Stimulated activated CD4-positive, alpha-beta T cell treated with anti-CD3 and anti-CD28 coated beads, Interleukin-15, amount 100 ng/mL, for 1 hour (primary cell): ENCODE results near the gene KIF15.

Source experiments
- DNase-seq, 2 donors: peaks; one replicate each; pipeline ENCODE4 v3.0.0-alpha.2; 2020; ENCODE audit warnings: low read depth in 1 of 2, low spot score in 1 of 2

The KIF15 gene

DNA sequence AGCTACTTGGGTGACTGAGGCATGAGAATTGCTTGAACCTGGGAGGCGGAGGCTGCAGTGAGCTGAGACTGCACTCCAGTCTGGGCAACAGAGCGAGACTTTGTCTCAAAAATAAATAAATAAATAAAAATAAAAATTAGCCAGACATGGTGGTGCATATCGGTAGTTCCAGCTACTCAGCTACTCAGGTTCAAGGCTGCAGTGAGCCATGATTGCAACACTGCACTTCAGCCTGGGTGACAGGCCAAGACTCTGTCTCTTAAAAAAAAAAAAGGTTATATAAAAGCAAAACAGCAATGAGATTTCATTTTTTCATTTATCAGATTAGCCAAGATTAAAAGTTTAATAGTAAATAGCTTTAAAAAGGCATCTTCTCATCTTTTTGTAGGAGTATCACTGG, 115.7 kb downstream of the KIF15 start:
- DNase-seq = no peak

DNA sequence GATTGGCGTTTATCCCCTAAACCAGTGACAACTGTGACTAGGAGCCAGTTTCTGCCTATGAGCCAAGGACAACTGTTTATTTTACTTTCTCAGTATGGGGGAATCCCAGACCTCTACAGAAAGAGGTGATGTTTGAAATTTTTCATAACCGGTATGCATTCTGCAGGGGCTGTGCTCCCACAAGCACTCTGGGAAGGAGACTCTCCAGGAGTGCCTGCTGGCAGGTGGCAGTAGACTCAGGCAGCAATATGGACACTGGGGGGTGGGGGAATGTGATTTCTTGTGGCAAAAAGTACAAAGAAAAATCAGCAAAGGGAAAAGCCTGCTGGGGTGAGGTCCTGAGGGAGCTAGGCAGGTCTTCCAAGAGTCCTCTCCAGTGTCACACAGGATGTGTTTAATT, 118.7 kb downstream of the KIF15 start:
- no peak for DNase-seq

DNA sequence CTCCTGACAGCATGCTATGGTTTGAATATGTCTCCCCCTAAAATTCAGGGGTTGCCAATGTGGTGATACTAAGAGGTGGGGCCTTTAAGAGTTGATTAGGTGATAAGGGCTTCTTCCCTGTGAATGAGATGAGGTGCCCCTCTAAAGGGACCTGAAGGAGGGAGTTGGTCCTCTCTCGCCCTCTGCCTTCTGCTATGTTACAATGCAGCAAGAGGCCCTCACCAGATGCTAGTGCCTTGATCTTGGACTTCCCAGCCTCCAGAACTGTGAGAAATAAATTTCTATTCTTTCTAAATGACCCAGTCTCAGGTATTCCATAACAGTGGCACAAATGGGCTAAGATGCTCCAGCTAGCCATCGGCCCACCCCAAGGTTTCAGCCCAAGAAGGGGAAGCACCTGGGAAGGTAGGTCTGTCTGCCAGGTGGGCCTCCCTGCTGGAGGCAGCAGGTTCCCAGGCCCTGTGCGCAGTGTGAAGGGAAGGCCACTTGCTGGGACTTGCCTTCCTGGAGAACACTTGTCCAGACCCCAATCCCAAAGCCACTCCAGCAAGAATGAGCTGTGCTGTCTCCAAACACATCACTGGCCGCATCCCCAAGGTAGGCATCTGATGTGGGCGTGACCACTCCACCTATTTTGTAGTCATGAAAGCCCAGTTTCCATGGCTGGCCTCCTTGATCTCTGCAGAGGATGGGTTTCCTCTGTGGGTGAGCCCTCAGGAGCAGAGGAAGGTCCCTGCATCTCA, 121.8 kb downstream of the KIF15 start:
- no peak for DNase-seq

DNA sequence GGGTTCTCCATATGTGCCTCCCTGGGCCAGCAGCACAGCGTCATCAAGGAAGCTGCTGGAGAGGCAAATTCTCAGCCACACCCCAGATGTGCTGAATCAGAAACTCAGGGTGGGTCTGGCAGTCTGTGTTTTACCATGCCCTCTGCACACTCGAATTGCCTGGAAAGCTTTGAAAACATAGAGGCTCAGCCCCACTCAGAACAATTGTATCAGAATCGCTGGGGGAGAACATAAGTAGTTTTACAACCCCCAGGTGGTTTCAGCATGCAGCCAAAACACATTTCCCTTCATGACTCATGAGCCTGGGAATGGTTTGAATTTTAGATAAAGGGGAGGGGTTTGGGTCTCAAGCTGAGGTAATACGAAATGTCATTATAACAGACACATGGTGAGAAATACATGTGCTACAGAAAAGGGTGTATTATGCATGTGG, 122.4 kb downstream of the KIF15 start:
- no peak for DNase-seq

DNA sequence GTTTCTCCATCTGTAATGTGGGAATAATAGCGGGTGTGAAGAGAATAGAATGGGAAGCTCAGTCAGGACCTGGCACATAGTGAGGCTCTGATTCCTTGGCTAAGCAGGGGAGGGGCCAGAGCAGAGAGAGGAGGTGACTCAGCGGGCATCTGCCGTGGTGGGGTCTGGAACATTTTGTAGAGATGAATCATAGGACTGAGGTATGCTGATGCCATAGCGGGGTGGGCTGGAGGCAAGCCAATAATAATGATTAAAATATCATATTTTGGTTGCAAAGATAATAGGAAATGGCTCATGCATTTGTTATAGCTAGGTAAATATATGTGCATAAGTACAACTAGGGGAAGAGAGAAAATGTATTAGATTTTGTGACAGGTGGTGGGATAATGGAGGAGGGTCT, 124.0 kb downstream of the KIF15 start:
- DNase-seq = no peak

DNA sequence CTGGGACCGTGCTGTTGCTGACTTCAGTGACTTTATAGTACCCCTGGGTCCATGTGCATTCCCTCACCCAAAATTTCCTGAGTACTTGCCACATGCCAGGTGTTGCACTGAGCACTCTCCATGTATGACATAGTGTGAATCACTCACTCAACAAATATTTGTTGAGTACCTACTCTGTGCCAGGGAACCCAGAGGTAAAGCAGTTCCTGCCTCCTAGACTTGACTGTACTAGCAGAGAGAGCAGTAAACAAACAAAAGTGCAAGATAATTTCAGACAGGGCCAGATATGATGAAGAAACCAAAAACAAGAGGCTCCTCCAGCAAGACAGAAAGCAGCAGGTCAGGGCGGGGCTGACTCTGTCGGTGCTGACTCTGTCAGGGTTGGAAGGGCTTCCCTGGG, 125.0 kb downstream of the KIF15 start:
- no peak for DNase-seq

DNA sequence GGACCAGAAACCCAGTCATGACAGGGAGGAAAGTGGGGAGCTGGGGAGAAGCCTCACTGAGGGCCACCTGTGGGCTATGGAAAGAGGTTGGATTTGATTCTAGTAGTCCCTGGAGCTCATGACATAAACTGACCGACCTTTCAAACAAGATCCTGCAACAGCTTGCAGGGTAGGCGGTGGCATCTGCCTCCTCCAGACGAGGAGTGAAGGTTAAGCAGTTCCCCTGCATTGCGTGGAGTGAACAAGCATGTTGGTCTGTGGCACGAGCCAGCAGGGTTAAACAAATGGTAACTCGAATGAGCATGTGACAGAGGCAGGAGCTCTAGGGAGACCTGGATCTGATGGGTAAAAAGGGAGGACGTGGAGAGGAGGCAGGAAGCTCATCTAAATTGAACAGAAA, 125.5 kb downstream of the KIF15 start:
- DNase-seq = no peak

DNA sequence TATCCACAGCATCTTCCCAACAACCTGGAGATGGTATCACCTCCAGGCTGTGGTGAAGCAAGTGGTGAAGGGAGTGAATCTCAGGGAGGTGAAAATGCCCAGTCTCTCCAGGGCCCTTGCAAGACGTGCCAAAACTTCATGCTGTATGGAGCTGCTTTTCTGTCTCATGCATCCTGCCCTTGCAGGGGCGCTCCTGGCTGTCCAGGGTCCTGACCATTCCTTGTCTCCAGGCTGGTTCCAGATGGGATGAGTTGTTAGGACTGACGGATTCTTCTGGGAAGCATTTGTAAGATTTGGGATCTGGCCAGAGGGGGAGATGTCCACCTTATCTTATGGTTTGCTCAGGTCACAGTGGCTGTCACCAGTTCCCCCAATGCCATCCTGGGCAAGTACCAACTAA, 128.7 kb downstream of the KIF15 start:
- no peak for DNase-seq

DNA sequence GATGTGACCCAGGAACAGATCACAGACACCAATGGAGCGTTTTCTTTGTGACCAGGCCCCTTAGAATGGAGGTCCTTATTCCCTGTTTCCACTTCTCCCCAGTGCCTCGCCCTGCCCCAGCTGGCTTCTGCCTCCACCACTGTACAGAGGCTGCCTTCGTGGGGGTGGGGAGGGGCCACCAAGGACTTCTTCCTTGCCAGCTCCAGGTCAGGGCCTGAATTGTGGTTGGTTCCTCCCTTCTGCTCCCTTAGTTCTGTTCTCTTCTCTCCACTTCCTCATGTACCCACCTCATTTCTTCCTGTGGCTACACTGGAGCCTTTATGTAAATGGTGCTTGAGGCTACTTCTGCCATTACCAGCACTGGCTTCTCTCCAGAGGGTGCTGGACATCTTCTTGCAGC, 129.3 kb downstream of the KIF15 start:
- no peak for DNase-seq

DNA sequence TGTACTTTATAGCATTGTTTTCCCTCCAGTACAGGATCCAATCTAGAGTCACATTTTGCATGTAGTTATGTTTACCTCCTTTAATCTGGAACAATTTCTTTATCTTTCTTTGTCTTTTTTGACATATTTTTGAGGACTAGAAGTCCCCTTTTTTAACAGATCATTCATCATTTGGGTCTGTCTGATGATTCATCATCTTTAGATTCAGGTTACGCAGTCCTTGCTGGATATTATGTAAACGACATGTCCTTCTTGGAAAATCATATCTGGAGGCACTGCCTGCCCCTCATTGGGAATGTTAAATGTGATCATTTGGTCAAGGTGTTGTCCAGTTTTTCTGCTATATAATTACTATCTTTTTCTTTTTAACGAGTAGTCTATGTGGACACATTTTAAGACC, 131.1 kb downstream of the KIF15 start:
- no peak for DNase-seq

DNA sequence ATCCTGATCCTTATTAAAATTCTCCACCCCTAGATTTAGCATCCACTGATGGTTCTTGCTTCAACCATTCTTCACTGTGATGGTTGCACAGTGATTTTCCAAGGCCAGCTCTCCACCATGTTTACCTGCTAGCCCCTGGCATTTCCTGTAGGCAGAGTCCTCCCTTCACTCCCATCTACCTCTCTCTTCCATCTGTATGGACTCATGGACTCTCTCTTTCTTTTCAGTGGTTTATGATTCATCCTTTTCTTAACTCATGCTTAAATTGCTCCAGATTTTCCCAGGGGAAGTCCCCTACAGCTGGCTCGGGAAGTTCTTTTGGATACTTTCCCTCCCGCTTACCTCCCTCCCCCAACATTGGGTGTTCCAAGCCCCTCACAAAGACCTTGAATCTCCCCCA, 131.5 kb downstream of the KIF15 start:
- DNase-seq = no peak

DNA sequence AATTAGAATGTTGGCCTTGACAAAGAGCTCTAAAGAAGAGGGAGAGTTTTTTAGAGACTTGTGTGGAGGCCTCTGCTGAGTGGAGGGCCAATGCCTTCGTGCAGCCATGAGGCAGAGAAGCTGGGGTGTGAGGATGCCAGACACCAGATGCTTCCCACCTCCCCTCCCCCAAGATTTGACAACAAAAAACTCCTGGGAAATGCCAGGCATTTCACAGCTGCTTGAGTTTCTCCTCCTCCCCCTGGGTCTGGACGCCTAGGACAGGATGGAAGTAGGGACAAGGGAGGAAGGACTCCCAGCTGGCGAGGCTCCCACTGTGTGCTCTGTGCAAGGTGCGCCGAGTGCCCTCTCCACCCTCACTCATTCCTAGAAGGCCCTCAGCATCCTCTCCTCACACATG, 132.9 kb downstream of the KIF15 start:
- no peak for DNase-seq

DNA sequence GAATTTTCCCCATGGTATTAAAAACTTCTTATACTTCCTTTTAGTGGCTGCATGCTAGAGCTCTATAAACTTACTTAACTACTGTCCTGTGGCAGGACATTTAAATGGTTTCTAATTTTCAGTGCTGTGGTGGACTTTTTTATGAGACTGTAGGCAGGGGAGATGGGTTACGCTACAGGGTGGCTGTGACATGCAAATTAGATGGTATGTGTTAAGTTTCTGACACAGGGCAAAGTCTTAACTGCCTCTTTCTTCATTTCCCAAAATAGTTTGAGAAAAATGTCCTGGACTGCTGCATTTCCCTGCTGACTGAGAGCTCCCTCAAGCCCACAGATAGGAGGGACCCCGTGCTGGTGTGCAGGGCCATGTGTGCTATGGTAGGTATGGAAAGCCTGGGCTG, 134.8 kb downstream of the KIF15 start:
- DNase-seq = no peak

DNA sequence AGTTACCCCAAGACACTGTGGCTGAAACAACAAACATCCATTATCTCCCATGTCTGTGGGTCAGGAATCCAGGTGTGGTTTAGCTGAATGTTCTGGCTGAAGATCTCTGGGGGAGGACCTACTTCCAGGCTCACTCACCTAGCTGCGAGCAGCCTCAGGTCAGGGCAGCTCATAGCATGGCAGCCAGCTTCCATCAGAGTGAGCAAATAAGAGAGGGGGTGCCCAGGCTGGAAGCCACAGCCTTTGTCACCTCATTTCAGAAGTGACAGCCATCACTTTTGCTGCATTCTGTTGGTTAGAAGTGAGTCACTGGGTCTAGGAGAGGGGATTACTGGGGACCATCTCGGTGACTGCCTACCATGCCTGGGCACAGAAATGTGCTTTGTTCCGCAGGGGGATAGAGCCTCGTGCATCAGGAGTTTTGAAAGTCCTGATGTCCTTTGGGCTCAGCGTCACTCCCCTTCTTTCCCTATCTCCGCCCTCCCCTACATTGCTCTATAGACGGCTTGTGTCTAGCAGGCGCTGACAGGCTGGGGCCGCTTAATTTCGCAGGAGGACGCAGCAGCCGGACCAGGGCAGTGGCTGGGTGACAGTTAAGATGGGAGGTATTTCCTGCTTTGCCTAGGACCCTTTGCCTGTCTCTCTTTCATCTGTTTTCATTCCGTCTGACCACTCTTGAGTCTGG, 138.2 kb downstream of the KIF15 start:
- DNase-seq = no peak

DNA sequence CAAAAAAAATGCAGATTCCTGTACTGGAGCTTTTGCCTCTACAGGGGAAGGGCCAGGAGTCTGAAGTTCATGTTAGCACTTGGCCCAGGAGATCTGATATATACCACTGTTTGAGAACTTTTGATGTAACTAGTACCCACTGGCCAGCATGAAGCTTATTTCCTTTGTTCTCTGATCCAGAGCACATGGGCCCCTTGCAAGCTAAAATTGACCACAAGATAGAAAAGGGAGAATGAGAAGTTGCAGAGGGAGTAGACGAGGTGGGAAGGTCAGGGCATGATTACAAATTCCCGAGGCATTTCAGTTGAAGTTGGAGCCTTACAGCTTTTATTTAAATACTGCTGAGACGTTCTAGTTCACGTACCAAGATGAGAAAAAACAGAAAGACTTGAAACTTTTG, 141.0 kb downstream of the KIF15 start:
- DNase-seq = no peak
